NK-92 (cell line): ENCODE measurements around the gene SRRM2.

Source experiments
- DNase-seq: peaks from one replicate; lab custom pipeline; 2025; ENCODE audit not compliant: unreplicated experiment; lab: John Stamatoyannopoulos, UW

SRRM2 gene

DNA sequence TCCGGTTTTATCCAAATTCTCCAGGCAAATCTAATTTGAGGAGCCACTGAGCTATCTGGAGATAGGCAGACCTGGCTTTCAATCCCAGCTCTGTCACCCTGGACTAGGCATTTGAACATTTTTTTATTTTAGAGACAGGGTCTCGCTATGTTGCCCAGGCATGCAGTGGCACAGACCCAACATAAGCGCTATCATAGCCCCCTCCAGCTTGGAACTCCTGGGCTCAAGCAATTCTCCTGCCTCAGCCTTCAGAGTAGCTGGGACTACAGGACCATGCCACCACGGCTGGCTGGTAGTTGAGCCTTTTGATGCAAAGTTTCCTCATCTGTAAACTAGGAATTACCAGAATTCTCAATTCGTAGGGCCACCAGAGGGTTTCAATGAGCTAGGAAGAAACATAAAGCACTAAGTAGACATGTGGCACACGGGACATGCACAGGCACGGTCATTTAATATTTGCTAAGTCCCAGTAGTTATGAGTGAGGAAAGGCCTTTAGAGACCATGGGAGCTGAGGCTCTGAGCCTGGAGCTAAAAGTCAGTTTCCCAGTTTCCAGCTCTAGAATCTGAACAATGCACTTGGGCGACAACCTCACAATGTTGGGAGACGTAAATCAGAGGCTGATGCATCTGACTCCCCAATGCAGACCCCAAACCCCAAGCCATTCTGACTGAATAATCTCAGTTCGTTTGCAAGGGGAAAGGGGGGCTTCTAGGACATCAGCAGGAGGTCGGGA lies 23.5 kb downstream of the SRRM2 start:
- no peak for DNase-seq

DNA sequence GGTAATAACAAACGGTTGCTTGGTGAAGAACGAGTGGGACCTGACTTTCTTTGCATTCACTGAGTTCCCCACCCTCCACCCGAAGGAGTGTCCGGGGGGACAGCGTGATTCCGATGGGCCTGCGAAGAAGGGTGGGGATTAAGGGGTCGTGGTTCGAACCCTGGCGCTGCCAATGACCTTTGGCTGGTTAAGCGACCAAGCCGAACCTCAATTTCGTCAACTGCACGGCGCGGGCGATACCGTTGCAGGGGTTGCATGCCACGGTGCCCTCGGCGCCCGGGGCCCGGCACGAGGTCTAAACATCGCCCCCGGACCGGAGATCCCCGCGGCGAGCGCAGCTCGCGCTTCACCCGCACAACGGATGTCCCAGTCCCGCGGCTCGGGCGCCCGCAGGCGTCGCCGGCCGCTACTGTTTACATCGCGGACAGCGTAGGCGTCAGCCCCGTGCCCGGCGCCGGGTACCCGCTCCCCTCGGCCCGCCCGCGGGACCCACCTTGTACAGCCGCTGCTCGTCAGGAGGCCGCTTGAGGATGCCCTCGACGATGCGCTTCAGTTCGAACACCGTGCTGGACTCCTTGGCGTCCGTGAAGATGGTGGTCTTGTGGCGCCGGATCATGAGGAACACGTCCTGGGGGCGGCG lies 24.2 kb downstream of the SRRM2 start:
- no peak for DNase-seq

DNA sequence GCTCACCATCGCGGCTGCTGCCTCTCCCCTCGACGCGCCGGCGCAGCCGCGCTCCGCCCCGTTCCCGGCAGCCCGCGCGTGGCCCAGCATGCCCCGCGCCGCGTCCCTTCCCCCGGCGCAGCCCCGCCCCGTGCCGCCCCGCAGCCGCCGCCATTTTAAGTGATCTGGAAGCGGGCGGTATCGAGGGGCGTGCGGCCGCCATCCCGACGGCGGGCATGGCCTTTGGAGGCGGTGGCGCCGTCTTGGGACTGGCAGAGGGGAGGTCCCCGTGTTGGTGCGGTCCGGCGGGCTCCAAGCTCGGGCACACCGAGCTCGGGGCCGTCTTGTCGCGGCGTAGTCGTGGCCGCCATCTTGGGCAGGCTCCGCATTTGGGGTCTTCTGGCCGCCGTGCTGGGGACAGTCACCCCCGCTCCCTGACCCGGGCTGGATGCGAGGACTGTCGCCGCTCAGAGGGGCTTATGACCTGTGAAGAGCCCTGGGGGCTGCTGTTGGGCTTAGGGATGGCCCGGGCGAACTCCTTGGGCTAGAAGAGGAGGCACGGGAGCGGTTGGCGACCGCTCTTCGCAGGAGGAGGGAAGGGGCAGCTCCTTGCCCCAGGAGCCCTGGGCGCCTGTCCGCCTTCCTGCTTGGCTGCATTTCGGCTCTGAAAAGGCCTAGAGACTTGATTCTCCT lies 24.9 kb downstream of the SRRM2 start, which contains the start of gene ELOB:
Gene ELOB, minus strand, starts transcription at position 50 of the 672 bp plus-strand sequence. Its CDS starts 41 bp downstream, at position 9.
- no peak for DNase-seq

DNA sequence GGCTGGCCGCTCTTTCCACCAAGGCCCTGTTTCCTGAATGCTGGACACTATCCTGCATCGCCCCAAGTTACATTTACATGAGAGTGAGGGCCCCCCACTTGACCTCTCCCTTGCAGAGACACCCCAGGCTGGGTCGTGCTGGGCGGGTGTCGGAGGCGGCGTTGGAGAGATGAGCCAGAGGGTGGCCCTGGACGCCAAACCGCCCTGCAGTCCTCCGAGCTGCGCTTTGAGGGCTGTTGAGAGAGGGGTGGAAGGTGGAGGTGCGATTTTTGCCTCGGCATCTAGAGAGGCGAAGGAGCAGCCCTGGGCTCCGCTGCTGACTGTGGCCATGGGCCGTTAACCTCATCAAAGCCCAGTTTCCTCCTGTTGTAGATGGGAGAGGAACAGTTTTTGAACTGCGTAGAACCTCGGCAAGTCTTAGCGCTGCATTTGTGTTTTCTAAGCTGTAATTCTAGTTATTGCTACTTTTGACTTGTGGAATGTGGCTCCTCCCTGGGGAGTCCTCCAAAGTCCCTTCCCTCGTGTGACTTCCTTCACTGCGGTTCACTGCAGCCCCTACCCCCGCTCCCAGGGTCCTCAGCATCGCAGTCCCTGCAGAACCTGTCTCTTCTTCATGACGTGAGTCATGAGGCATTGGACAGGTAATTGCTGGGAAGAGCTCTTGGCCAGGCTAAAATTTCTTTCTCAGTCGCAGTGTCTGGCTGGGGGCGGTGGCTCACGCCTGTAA lies 25.6 kb downstream of the SRRM2 start:
- no peak for DNase-seq

DNA sequence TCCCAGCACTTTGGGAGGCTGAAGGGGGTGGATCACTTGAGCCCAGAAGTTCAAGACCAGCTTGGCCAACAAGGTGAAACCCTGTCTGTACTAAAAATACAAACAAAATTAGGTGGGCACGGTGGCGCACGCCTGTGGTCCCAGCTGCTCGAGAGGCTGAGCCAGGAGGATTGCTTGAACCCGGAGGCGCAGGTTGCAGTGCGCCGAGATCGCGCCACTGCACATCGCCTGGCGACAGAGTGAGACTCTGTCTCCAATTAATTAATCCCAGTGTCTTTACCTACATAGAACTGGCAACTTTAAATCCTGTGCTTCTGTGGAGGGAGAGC lies 26.2 kb downstream of the SRRM2 start:
- no peak for DNase-seq

DNA sequence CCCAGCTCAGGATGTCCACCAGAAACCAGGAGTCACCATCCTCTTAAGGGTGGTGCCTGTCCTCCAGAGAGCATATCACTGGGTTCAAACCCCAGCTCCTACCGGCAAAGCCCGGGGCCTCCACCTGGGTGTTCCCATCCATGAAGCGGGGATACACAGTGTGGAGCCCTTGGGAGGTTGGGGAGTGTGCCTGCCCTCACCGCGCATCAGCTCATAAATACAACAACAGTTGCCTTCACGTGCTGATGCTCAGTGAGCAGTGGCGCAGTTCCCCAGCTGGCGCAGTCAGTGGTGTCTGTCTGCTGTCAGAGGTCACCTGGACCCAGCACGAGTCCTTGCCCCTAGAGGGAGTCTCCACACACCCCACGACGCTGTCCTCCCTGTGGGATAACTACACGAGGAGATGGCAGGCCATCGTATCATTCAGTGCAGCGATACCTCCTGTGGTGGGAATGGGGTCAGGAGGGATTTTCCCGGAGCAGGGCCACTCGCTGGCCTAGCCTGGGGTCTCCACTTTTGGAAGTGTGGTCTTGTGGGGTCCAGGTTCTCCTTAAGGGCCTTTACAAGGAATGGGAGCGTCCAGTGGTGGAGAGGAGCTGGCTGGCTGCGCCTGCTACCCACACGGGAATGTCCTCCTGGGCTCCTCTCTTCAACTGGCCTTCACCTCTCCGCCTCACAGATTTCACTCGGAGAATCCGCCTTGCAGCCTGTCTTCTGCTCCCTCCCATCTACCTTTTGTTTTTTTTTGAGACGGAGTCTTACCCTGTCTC lies 26.9 kb downstream of the SRRM2 start:
- DNase-seq, result no peak

DNA sequence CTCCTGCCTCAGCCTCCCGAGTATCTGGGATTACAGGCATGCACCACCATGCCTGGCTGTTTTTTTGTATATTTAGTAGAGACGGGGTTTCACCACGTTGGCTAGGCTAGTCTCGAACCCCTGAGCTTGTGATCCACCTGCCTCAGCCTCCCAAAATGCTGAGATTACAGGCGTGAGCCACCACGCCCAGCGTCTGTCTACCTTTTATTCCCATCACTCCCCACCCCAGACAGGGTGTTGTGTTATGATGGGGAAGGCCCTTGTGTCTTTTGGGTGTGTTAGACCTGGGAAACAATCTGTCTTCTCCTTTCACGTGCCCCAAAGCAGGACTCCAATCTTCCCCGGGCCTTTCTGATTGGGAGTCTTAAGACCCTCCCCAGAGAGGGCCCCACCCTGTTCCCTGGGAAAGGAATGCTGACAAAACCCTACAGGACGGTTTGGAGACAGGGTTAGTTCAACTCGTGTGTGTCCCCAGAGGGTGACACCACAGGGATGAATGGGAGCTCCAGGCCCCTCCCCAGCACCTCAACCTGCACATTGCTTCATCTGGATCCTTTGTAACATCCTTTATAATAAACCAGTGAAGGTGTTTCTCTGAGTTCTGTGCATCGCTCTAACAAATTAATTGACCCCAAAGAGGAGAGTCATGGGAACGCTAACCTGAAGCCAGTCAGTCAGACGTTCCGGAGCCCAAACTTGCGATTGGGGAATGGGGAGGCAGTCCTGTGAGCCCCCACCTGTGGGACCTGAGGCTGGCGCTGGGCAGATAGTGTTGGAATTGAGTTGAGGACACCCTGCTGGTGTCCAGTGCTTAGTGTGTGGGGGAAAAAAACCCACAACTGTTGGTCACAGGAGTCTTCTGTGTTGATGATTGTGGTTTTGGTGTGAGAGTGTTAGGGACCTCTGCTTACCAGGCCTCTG lies 27.8 kb downstream of the SRRM2 start:
- no peak for DNase-seq

DNA sequence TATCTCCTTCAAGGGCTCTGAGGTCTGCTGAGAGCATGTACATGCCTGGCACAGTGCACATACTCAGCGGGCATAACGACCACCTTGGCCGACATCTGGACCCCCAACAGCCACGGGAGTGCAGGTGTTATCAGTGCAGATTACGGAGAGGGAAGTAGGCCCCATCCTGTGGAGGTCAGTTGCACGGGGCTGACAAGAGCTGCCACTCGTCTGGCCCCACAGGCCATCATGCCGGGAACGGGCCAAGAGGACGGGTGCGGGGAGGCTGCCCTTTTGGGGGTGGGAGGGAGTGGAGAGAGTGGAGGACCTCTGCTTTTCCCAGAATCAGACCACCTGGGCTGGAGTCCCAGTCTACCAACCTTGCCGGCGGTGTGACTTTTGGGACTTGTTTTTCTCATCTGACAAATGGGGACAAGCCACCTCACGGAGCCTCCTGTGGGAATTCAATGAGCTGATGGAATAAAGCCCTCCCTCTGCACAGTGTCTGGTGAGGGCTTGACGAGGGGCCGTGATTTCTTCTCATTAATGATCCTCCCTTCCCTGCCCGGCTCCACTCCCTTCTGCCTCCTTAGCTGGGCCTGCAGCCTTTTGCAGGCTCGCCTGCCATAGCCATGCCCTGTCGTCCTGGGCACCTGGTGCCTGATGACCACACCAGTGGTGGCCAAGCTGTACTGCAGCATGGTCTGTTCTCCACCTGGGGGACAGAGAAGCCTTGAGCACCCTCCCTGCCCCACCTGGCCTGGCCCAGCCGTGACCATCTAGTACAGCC lies 30.3 kb downstream of the SRRM2 start:
- no peak for DNase-seq

DNA sequence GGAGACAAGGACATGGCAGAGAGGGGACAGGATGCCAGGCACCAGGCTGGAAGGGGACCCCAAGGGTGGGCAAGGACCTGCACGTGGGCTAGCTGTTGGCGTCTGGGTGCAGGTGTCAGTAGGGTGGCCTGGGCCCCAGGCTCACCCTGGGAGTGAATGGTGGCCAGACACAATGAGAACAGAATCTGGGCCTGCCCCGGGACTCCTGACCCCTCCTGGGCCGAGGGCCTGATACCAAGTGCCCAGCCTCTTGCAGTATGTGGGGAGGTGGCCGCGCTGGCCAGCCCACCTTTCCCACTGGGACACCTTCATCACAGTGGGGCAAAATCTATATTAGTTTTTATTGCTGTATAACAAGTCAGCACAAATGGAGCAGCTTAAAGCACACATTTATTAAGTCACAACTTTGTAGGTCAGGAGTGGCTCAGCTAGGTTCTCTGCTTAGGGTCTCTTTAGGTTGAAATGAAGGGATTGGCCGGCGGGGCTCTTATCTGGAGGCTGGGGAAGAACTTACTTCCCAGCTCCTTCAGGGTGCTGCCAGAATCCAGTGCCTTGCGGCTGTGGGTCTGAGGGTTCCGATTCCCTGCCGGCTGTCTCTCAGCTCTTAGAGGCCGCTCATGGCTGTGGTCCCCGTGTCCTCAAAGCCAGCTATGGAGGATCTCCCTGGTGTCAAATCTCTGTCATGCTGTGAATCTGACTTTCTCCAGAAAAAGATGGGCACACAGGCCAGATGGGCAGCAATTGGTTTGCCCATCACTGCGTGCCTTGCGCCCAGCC lies 31.3 kb downstream of the SRRM2 start:
- DNase-seq, result no peak

DNA sequence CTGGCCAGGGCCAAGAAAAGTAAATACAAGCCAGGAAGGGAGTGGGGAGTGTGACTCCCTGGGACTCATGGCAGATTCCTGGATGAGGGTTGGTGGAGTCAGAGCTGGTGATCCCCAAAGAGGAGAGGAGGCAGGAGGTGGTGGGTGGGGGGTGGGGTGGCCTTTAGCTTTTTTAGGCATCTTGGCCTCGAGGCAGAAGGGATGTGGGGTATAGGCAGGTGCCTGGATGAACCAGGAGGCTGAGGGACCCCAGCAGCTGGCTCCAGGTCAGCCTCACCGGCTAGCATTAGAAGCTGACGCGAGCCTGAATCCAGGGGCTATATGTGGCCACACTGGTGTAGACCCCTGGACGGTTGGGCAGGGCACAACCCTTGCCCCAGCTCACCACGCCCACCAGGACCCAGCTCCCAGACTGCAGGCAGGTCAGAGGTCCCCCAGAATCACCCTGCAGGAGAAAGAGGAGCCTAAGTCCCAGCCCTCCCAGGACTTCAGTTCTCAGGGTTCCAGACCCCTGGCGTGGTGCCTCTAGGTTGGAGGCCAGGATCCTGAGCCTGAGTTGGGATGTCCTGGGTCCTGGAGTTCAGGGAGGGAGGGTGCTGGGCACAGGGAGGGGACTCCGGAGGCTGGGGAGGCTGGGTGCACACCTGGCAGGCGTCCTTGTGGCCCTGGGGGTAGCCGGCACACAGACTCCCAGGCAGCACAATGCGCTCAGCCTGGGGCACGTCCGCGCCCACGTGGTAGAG lies 32.1 kb downstream of the SRRM2 start:
- no peak for DNase-seq

DNA sequence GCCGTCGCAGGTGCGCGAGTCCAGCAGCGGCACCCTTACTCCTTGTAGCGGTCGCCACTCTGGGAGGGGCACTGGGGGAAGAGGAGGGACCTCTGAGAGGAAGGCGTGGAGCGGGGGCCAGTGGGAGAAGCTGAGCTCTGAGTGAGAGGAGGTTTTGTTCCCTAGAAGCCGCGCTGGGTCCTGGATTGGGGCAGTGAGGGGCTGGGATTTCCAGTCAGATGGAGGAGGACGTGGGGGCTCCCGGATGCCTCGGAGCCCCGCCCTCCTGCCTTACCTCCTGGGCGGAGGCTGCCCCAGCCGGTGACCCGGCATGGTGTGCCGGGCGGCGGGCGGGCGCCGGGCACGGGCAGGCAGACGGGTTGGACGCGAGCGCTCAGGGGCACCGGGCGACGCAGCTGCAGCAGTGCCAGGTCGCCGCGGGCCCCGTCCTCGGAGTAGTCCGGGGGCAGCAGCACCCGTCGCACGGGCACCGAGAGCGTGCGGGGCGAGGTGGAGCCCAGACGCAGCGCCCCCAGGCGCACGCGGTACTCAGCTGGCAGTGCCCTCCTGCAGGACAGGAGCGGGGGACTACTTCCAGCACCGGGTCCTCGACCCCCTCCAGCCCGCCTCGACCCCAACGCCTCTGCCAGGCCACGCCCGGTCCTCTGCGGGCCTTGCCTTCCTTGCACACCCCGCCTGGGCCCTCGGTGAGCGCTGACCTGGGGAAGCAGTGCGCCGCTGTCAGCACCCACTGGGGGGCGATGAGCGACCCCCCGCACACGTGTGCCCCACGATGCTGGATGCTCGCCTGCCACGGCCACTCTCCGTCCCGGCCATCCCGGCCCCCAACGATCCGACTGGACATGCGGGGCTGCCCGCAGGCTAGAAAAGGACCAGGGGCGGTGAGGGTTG lies 32.9 kb downstream of the SRRM2 start:
- DNase-seq, result no peak

DNA sequence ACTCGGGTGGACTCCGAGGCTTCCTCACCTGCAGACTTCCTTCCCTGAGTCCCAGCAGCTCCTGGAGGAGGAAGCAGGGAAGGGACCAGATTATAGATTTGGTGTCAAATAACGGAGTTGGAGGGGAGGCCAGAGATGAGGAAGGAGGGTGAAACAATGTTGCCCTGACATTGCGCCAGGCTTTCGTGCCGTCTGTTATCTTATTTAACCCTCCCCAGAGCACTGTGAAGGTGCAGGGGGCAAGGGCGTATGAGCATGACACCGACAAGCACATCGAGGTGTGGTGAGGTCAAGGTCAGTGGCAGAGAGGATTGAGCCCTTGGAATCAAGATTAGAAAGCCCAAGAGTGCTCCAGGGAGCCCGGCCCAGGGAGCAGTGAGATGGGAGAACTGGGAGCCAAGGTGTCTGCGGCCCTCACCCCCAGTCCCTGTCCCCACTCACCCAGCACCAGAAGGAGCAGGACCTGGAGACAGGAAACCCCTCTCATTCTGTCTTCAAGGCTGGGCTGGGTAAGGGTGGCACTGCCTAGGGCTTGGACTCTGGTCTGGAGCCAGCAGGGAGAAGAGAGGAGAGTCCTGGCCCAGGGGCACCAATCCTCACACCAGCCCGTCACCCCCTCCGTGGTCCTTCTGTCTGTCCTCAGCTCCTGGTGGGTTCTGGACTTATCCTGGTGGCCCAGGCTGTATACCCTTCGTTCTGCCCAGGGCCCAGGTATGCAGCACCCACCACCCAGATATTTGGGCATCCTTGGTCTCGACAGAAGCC lies 33.8 kb downstream of the SRRM2 start:
- no peak for DNase-seq

DNA sequence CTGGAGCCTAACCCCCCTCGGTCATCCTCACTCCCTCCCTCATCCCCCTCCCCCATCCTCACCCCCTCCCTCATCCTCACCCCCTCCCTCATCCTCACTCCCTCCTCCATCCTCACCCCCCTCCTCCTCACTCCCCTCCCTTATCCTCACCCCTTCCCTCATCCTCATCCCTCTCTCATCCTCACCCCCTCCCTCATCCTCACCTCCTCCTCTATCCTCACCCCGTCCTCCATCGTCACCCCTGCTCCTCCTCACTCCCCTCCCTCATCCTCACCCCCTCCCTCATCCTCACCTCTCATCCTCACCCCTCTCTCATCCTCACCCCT lies 34.4 kb downstream of the SRRM2 start:
- no peak for DNase-seq

DNA sequence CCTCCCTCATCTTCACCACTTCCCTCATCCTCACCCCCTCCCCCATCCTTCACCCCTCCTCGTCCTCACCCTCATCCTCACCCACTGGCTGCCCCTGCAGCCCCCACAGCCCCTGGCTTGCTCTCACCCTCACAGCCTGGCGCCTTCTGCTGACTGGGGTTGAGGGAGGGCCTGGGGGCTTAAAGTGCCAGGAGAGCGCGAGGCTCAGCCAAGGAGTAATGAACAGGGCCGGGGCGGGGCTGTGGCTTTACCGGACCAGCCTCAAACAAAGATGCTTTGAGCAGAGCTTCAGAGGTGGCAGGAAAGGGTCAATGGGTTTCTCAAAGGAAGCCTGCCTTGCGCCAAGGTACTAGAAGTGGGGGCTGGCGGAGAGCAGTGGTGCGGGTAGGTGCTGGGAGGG lies 35.0 kb downstream of the SRRM2 start, which contains the start of gene PRSS33:
Gene PRSS33, minus strand, starts transcription at position 155 of the 400 bp plus-strand sequence. CDS start 1,013 bp downstream, outside the sequence.
- DNase-seq, result no peak

DNA sequence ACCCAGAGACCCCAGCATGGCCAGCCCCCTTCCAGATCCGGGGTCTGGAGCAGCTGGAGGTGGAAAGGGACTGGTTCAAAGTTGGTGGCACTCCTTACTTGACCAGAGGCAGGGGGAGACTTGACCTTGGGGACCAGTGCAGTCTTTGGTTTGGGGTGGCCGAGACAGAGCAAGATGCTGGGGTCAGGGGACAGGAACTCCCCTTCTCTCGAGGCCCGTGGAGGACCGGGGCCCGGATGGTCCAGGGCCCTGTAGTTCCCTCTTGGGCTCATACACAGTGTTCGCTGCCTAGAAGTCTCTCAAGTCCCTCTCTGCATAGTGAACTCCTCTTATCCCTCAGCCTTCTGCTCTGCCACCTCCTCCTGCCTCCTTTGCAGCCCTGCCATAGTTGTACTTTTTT lies 35.5 kb downstream of the SRRM2 start:
- DNase-seq, result no peak

DNA sequence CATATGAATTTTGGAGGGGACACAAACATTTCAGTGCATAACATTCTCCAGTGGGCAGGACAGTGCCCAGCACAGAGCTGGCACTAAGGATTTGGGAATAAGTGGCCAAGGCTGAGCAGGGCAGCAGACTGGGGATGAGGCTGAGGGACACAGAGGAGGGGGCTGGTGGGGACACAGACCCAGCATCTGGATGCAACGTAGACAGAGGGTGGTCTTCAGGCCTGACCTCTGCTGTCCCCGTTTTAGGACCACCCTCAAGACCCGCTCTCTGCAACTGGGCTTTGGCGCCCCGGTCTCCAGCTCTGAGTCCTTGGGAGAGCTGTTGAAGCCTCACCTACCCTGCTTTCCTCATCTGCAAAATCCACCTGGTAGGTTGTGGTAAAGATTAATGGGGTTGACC lies 38.2 kb downstream of the SRRM2 start:
- DNase-seq, result no peak
